NCI-H226 (cell line): ENCODE data around the gene NR6A1.
"Not testable (repeated sequence)": the region's sequence is repeated elsewhere in the genome, so short reads cannot be mapped to it uniquely, and the experiment has no call there.

Source experiments
- DNase-seq: peaks from one replicate; pipeline ENCODE4 v3.0.0-alpha.2; 2015

Gene NR6A1

DNA sequence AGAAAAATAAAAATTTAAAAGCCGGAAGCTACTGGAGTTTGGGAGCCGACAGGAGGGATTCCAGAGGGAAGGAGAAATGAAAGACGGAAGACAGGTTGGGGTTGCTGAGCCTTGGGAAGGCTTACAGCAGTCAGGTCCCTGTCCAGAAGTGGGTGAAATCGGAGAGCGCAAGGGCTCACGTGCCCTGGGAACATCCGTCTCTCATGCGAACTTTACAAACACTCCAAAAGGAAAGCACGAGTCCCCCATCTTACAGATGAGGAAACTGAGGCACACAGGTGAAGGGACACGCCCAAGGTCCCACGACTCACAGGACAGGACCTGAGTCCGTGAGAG lies 5.5 kb upstream of the NR6A1 start:
- no peak for DNase-seq

DNA sequence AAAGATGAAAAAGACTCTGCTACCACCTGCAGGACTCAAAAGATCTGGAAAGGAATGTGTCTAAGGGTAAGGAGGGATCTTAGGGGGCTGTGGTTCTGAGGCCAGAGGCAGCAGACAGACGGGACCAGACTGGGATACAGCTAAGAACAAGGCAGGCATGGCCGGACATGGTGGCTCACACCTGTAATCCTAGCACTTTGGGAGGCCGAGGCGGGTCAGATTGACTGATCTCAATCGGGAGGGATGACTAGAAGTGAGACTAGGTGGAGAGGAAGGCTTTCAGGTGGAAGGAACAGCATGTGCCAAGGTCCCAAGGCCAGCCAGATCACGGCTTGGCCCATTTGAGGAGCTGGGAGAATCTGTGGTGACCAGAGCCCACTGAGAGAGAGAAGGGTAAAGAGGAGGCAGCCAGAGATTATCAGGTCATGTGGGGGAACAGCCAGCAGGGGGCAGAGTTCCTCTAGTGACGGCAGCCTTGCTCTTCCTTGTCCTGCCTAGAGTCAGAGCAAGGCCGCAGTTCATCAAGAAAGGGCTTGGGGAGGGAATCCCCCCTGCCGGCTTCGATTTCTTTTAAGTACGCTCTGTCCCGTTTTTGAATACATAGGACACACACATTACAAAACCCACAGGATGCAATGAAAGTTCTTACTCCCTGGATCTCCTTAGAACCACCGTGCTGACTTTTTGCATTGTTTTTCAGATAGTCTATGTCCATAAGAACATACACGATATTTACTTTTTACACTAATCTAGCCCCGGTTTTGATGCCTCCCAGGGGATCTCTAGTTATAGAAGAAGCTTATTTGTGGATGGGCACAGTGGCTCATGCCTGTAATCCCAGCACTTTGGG lies 3.2 kb upstream of the NR6A1 start:
- DNase-seq = peak; percentile 44

DNA sequence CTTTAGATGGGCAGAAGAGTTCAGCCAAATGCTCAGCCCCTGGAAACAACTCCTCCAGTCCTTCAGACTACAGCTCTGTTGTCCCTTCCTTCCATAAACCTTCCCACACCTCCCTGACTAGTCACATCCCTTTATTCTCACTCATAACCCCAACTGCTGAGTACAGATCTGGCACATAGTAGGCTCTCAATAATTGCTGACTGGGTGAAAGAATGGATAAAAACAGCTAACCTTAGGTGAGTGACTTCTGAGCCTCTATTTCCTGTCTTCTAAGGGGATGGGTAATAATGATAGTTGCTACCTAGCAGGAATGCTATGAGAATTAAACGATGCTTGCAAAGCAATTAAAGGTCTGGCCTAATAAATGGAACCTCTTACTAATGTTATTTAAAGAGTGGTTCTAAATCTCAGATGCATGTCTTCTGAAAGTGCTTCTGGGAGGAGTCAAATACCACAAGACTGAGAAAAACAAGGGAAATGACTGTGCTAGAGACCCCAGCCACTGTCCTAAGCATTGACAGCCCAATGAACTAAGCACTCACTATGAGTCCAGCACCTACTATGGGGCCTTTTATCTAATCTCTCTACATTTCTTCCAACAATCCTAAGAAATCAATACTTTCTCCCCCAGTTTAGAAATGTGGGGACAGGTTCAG lies 2.5 kb upstream of the NR6A1 start:
- no peak for DNase-seq

DNA sequence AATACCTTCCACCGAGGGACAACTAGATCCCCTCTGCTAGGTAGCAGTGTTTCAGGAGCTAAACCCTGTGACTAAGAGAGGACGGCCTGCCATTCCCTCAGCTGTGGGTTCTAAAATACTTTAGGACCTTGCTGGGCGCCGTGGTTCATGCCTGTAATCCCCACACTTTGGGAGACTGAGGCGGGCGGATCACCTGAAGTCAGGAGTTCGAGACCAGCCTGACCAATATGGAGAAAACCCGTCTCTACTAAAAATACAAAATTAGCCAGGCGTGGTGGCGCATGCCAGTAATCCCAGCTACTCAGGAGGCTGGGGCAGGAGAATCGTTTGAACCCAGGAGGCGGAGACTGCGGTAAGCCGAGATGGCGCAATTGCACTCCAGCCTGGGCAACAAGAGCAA lies 1.8 kb upstream of the NR6A1 start:
- not testable (repeated sequence) for DNase-seq

DNA sequence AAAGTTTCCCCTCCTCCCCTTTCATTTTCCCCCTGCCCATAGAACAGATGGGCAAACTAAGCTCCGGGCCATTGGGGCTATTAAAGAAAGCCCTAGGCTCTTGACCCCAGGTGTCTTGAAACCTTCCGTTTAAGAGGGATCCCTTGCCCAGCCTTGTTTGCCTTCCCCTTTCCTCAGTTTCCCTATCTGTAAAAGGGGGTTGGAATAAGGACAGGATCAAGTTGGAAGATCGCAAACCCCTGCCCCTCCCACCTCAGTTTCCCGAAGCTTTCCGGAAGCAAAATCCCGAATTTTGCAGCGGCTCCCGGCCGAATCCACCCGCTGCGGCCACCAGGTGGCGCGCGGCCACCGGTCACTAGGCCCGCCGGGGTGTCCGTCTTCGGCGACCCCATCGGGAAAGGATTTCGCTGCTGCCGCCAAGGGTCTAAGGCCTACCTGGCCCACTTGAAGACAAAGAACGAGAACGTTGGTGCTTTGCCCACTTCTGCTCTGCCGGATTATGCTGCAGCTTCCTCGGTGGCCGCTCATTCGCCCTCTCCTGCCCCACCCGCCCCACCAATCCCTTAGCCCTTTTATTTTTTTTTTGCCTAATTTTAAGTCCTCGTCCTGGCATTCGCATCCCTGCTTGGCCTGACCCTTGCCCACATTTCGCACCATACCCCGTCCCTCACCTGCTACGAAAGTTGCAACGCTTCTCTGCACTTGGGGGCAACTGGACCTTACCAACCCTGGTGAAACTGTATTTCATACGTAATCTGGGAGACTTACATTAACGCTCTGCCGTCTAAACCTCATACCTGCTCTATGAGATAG lies 962 bp upstream of the NR6A1 start:
- DNase-seq = peak; percentile 47

DNA sequence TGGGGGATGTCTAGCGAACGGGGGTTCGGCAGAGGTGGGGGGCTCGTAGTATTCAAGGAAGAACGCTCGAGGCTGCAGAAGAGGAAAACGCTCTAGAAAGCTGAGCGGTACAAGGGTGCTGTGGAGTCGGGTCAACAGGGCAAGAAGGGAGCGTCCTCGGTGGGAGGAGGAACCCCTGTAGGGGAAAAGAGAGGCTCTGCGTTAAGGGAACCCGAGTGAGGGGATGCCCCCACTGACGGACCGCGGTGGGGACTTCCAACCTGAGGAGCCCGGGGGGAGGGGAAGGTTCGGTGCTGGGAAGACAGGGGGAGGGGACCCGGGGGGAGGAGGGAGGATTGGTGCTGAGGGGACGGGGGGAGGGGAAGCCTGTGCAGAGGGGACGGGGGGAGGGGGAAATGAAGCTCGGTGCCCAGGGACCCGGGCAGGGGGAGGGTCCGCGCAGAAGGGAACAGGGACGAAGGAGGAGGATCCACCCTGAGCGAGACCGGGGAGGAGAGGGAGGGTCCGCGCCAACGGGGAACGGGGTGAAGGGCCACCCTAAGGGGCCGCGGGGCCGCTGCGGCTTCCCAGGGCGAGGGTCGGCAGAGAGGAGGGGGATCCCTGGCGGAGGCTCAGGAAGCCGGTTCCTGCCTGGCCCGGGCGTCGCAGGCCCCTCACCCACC lies 621 bp downstream of the NR6A1 start:
- DNase-seq = no peak

DNA sequence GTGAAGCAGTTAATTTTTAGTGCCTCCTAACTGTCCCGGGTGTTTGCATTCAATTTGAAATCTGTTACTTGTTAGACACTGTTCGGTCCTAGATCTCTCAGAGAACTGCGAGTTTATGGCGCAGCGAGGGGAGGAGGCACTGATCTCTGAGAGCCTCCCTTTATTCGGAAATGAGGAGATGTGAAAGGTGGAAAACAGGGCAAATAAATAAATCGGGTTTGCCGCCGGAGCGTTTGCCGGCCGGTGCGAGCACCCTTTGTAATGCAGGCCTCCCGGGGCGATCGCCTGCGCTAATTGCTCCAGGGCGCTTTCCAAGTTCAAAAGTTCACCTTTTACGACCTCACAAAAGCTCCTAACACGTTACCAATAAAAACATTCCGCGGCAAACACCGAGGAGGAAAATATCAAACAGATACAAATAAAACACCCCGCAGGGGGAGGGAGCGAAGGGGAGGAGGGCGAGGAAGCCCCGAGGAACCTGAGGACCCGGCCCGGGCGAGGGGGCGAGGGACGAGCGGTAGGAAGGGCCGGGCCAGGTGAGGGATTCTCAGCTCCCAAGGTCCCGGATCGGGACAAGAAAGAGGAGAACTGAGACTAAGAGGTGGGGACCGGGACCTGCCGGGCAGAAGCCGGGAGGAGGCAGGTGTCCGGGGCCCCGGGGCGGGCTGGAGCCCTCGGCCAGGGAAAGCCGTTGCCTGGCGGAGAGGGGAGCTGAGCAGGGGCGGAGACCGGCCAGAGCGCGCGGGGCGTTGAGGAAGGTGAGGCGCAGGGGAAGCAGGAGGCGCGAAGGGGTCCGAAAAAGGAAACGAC lies 1.4 kb downstream of the NR6A1 start:
- DNase-seq = no peak

DNA sequence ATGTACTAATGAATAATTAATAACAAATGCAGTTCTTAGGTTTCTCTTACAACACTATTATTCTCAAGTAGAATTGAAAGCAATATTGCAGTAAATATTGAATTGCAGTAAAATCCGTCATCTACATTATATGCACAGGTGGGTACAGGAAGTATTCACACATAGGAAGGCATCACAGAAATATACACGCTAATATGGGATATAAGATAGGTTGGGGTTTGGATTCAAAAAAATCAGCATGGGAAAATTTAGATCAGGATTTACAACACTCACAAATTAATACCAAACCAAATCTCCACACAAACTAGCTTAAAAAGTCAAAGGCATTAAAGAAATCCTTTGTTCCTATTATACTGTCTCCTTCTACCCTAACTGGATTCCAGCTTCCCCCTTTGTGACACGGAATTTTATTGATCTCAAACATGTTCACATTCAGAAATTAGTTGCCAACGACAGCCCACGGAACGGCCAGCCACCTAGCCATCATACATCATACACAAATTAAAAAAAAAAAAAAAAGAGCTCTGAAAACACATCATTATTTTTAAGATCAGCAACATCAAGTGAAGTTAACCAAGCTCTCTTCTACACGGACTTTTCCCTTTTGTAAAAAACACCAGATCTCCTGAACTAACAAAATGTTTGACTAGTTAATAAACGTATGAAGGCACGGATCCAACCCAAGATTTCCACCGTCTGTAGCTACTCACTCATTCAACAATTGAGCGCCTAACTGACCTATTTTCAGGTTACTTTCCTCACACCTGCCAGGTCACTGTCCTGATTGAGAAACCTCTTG lies 2.2 kb downstream of the NR6A1 start:
- DNase-seq = no peak

DNA sequence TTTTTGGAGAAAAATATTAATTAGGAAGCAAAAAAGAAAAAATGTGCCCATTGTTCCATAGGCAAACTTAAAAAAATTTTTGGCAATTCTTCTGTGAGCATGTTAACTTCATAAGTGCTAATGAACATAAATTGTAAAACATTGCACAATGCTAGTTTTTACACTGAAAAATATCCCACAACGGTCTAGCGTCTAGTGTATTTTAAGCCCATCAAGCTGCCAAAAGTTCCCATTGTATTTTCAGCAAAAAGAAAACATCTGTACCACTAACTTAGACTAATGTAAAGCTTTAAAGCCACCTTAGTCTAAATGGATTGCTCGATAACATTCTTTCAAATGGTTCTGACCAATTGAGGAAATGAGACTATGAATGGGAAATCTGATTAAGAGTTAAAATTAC lies 2.8 kb downstream of the NR6A1 start:
- DNase-seq = no peak

DNA sequence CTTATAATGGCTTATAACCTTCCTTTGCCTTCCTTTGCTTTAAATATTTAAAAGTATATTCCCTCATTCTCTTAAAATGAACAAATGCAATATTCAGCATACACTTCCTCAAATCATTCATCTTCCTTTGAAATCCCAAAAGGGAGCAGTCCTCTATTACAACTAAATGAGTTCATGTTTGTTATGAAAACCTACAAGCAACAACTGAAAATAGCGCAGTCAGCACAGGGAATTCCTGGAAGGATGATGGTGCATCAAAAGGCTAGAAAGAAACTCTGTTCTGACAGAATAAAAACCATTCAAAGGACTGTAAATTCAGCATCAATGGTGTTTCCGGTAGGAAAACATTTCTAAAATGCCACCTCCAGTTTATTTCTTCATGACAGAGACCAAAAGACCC lies 3.3 kb downstream of the NR6A1 start:
- DNase-seq = no peak

DNA sequence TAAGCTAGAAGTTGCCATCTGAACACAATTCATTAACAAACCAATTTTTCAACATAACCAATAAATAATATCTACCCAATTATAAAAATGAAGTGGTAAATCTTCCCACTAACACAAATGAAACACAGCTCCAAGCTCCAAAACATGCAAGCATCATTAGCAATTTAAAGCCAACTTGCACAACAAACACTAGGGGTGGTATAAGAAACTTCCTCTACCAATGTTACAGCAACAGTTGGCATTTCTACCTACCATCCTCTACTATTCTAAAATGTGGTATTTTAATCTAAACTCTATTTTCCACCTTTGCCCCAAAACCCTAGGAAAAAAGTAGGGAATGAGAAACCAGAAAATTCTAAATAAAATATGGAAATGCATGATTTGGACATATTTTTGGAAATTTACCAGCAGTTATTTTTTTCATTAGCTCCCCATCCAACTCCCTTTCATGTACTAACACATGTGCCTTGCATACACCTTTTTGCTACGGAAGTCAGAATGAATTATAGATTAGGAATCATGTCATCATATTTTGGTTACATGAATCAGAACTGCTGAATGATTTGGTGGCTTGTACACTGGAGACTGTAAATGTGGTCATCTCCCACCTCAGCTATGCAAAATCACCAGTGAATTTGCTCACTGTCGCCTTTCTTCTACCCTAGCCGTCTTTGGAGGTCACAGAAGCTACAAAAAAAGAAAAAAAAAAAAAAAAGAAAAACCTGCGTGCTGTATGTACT lies 4.1 kb downstream of the NR6A1 start:
- no peak for DNase-seq

DNA sequence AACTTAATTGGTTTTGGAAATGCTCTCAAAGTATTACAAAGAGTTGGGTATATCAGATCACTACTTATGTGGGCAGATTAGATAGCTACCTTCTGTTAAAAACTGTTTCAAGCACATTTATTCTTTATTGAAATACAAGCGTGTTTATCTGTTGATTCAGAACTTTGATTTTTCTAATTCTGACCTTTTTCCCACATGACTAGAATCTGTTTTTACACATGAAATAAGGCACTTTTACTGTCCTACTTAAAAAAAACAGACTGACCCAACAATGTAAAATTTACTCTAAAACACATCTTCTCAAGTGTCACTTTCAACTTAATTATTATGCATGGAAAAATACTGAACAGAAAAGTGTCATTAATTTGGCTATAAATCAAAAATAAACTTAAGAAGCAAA lies 4.8 kb downstream of the NR6A1 start:
- DNase-seq = no peak

DNA sequence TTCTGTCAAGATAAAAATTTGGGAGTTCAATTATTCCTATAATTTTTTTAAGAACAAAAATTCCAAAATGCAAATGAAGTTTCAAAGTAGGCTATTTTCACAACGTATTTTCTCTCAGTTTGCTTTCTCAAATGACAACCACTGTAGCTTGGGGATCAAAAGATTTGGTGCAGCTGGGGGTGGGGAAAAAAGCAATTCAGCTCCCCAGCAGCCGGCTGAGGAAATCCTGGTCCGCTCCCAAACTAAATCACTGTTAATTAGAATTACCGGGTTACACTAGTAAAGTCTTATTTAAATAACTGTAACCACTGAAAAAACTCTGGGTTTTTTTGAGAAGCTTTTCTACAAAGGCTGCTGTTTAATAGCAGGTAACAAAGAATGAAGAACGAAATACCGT lies 5.7 kb downstream of the NR6A1 start:
- DNase-seq = no peak

DNA sequence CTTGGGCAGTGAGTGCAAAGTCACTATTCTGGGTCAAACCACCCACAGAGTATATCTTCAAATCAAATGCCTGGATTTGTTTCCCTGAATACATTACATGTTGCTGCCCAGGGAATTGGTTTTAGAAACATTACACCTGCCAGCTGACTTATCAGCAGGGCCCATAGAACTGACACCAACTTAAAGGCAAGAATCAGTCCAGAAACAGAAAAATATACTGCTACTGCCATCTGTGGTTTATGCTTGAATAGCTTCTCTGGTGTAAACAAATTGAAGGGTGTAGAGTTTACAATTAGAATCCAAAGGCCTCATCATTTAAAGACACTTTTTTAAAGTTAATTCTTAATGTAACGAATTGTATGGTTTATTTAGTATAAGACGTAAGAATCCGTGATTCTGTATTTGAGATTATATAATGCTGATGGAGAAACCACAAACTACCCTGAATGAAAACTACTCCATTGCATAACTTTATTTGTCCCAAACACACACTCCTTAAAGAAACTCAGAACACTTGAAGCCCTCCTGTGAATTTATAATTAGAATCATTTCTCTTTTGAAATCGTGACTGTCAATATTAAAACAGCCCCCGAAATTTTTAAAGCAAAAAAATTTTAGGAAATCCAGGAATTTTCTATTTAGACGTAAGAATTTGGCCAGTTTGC lies 6.2 kb downstream of the NR6A1 start:
- no peak for DNase-seq

DNA sequence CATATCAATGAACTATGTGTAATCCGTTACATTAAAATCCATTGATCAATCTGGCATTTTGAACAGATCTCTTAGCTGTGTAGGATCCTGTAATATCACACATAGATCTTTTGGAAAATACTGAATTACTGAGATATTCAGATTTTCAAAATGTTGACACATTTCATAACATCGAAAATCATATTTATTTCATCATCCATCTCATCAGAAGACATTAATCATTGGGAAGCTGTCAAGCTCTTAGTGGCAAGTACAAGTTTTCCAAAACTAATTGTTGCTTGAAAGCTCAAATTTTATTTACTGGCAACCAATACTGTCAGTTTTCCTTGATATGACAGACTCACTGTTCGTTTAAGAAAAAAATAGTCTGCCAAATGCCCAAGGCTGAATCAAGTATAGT lies 8.5 kb downstream of the NR6A1 start:
- DNase-seq = no peak

DNA sequence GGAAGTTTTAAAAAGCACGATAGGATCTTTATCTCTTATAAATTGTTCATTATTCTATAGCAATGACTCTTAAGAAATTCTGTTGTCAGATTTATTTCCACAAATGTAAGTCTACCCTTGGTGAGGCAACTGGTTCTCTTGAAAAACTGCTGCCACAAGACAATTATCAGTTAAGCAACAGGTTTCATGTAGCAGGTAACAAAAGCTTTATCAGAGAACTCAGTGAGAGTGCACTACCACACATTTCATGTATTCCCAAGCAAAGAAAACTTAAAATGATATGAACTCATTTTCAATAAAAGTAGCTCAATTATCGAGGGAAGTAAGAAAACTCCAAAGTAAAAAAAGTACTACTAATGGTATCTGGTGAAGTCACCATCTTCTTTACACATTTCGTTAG lies 9.4 kb downstream of the NR6A1 start:
- DNase-seq = no peak

DNA sequence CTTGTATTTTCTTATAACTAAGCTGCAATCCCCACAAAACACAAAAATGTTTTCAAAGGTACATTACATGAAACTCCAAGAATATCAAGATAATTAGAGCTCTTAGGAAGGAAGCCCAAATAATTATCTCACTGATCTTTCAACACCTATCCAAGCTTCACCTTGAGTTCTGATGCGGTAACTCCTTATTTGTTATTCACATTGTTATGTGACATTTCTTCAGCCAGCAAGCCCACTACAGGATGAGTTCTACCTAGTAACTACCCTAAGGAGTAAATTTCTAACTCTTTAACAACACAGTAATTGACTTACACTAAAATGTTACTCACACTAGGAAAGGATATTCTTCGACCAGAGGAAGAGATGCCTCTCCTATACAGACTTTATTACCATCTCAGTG lies 9.9 kb downstream of the NR6A1 start:
- DNase-seq = no peak

DNA sequence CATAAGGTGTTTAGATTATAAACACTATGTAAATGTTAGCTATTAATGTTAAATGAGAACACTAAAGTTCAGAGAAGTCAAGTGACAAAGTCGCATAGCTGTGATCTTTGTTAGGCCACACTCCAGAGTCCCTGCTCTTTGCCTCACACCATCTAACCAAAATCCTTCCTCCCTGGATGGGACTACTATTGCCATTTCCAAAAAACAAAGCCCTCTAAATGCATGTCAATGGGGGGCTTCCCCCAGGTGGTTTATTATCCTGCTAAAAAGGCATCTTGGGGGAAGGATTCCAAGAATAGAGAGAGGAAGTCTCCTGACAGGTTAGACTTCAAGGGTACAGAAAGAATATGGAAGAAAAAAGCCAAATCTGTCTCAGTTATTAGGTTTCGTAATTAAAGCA lies 10.4 kb downstream of the NR6A1 start:
- DNase-seq = no peak

DNA sequence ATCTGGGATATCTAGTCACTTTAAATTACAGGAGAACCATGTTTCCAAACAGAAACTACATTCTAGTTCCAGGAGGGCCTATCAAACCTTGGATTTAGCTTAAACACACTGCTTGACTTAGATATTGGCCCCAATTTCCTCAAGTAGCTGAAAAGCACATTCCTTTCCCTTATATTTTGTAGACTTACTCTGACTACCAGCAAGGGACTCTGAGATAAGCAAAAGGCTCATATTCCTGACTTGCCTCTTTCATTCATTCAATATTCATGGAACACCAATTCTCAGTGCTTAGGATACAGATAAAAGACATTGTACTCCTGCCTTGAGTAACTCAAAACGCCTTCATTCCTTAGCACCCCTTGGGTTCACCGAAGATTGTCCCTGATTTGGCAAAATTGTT lies 11.8 kb downstream of the NR6A1 start:
- DNase-seq = no peak

DNA sequence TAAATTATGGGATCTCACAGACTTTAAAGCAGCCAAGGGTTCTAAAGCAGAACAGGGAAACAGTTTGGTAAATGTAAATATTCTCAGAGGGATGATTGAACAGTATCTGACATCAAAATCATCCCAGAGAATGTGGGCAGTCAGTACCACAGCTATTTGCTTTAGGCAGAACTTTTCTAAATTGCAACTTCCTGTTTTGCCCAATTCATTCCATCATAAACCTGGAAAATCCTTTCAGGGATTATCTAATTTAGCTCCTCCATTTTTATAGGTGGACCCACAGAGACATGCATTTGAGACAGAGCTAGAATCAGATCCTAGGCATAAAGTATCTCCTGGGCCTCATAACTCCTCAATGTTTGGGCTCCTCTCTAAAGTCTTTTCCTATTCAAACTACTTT lies 12.4 kb downstream of the NR6A1 start:
- DNase-seq = no peak
